ENCODE measurements around the gene CLEC10A.

DNA sequence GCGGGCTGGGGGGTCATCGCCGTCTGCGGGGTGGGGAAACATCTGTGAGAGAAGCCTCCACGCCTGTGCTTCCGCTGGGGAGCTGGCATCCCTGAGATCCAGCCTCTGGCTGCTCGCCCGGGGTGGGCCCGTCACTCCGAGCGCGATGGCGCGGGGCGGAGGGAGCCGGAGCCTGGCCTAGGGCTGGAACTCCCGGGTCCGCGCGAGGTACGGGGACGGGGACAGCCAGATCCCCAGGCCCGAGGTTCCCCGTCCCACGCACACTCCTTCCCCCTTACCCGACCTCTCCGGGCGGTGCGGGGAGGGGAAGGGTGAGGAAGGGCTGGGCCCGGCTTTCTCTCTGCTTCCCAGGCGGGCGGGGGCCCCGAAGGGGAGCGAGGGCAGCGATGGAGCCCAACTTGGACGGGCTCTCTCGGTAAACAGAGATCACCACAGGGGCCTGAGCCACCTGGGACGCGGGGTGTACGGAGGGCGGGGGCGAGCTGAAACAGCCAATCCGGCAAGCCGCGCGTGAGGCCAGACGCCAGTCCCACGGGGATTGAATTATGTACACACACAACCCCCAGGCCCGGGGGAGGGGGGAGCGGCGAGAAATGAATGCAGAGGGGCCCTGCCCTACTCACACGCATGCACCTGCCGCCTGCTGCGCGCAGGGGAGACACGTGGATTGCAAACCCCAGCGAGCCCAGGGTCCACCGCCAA, 36.4 kb downstream of the CLEC10A start, which contains the start of gene SLC16A11:
- TF ChIP-seq YY1 (IDR thresholded peaks at IDR 0.05; ENCODE audit: insufficient read depth, insufficient read length) (no peak), ZNF274 (IDR thresholded peaks at IDR 0.05; ENCODE audit: low read depth, low read length) (no peak)

Measured in NT2/D1 (cell line).